Neuronal stem cell (in vitro differentiated cells): ENCODE results near the gene DAPK1.

Experiments
- DNase-seq: peaks from one replicate; pipeline ENCODE4 v3.0.0-alpha.2; 2013; ENCODE audit warnings: low spot score
- H2AFZ ChIP-seq: one replicate; pipeline ENCODE4 v1.6.1; 2013; ENCODE audit warnings: mild to moderate bottlenecking, low read length, inconsistent platforms
- H2AK5ac ChIP-seq: 2 replicates; pipeline ENCODE4 v1.6.1; 2013; ENCODE audit warnings: low read depth, mild to moderate bottlenecking, inconsistent platforms, low read length, moderate library complexity, mixed read lengths
- H2BK120ac ChIP-seq: 2 replicates; pipeline ENCODE4 v1.6.1; 2013; ENCODE audit warnings: low read depth, mild to moderate bottlenecking, inconsistent platforms, low read length, moderate library complexity, mixed read lengths
- H2BK12ac ChIP-seq: one replicate; pipeline ENCODE4 v1.6.1; 2013; ENCODE audit warnings: low read length, inconsistent platforms
- H2BK15ac ChIP-seq: 2 replicates; pipeline ENCODE4 v1.6.1; 2013; ENCODE audit warnings: mild to moderate bottlenecking, low read length, inconsistent platforms, mixed read lengths
- H2BK5ac ChIP-seq: one replicate; pipeline ENCODE4 v1.6.1; 2013; ENCODE audit warnings: inconsistent platforms, mild to moderate bottlenecking, low read length, moderate library complexity
- H3K14ac ChIP-seq: one replicate; pipeline ENCODE4 v1.6.1; 2013; ENCODE audit warnings: low read length, inconsistent platforms
- H3K18ac ChIP-seq: 2 replicates; pipeline ENCODE4 v1.6.1; 2013; ENCODE audit warnings: low read length, inconsistent platforms
- H3K23ac ChIP-seq: 2 replicates; pipeline ENCODE4 v1.6.1; 2013; ENCODE audit warnings: low read depth, mild to moderate bottlenecking, mixed read lengths, low read length, inconsistent platforms; ENCODE audit not compliant: poor library complexity
- H3K27ac ChIP-seq: replicated peaks from 3 replicates; pipeline ENCODE4 v1.5.1; 2013; ENCODE audit warnings: low read length, inconsistent platforms
- H3K27me3 ChIP-seq, 3 experiments: 2 replicates each; pipeline ENCODE4 v1.6.1; 2013; ENCODE audit warnings: low read length in 3 of 3, mild to moderate bottlenecking in 2 of 3, inconsistent platforms in 1 of 3, low read depth in 1 of 3, mixed read lengths in 1 of 3, moderate library complexity in 1 of 3; ENCODE audit not compliant: control insufficient read depth in 3 of 3, insufficient read depth in 3 of 3
- H3K36me3 ChIP-seq, 2 donors: replicated peaks in 1 of 2; 2 replicates each; pipeline ENCODE4 v1.6.1; 2013; ENCODE audit warnings: low read length in 2 of 2; ENCODE audit not compliant: control insufficient read depth in 2 of 2, insufficient read depth in 2 of 2
- H3K4ac ChIP-seq: 2 replicates; pipeline ENCODE4 v1.6.1; 2013; ENCODE audit warnings: inconsistent platforms, mild to moderate bottlenecking, low read length, moderate library complexity
- H3K4me1 ChIP-seq, 2 donors: 1 replicate in 1 of 2; 2 replicates in 1 of 2; pipeline ENCODE4 v1.6.1; 2013; ENCODE audit warnings: low read length in 2 of 2, low read depth in 1 of 2; ENCODE audit not compliant: control insufficient read depth in 2 of 2, insufficient read depth in 1 of 2
- H3K4me2 ChIP-seq: one replicate; pipeline ENCODE4 v1.6.1; 2013; ENCODE audit warnings: mild to moderate bottlenecking, low read length, inconsistent platforms; ENCODE audit not compliant: insufficient read depth, poor library complexity, severe bottlenecking
- H3K4me3 ChIP-seq, 2 donors: 2 replicates each; pipeline ENCODE4 v1.5.1; 2013; ENCODE audit warnings: low read length in 2 of 2, mild to moderate bottlenecking in 2 of 2, inconsistent platforms in 1 of 2, moderate library complexity in 1 of 2
- H3K79me1 ChIP-seq: one replicate; pipeline ENCODE4 v1.6.1; 2013; ENCODE audit warnings: low read depth, mild to moderate bottlenecking, inconsistent platforms, low read length, moderate library complexity
- H3K9ac ChIP-seq: one replicate; pipeline ENCODE4 v1.6.1; 2013; ENCODE audit warnings: mild to moderate bottlenecking, low read depth, low read length, inconsistent platforms; ENCODE audit not compliant: poor library complexity
- H3K9me3 ChIP-seq, 2 donors: replicated peaks in 1 of 2; 2 replicates each; pipeline versions ENCODE3 to v1.6.1; 2013; ENCODE audit warnings: low read length in 2 of 2, mild to moderate bottlenecking in 2 of 2, inconsistent platforms in 1 of 2, low read depth in 1 of 2, mixed read lengths in 1 of 2, moderate library complexity in 1 of 2; ENCODE audit not compliant: control insufficient read depth in 2 of 2, insufficient read depth in 1 of 2
- H4K8ac ChIP-seq: one replicate; pipeline ENCODE4 v1.6.1; 2013; ENCODE audit warnings: low read depth, mild to moderate bottlenecking, inconsistent platforms, low read length, moderate library complexity
- H4K91ac ChIP-seq: one replicate; pipeline ENCODE4 v1.6.1; 2013; ENCODE audit warnings: low read length, low read depth, mild to moderate bottlenecking, inconsistent platforms; ENCODE audit not compliant: poor library complexity
- WGBS, 2 donors: extraction: QIAGEN DNeasy Blood & Tissue Kit; methylation state at CpG; one replicate each; pipeline ENCODE4 v1.1.7; 2013; ENCODE audit warnings: missing lambda C conversion rate in 2 of 2, mixed read lengths in 1 of 2; ENCODE audit not compliant: insufficient read length in 2 of 2, insufficient replicate concordance in 1 of 2; ENCODE audit errors: extremely low coverage in 2 of 2; 5-methylcytosine and 5-hydroxymethylcytosine counted together

Gene DAPK1

GRCh38 chr9:87732344-87732743 is 234.7 kb downstream of the DAPK1 start:
- Histone ChIP-seq H3K36me3 (peaks cover 8 to 35% of the 10 kb centered on the region in 2 donors), H2BK15ac (no peak overlapping the region), H3K4ac (no peak overlapping the region), H2BK12ac (no peak overlapping the region), H3K27me3 (no peaks in the 10 kb centered on the region), H4K91ac (no peak overlapping the region), H3K18ac (no peak overlapping the region), H3K9me3 (no peaks in the 10 kb centered on the region), H3K27ac (no peak overlapping the region), H2BK5ac (no peak overlapping the region), H3K23ac (no peak overlapping the region), H3K4me3 (no peak overlapping the region), H3K4me1 (no peaks in the 10 kb centered on the region), H2AFZ (no peak overlapping the region), H2AK5ac (no peak overlapping the region), H3K9ac (no peak overlapping the region), H3K4me2 (no peak overlapping the region), H3K79me1 (no peaks in the 10 kb centered on the region), H2BK120ac (no peak overlapping the region), H4K8ac (no peak overlapping the region), H3K14ac (no peak overlapping the region)
- WGBS, 2 donors = no CpG with 5 or more reads among the region's 1 CpG
- DNase-seq = no peak

GRCh38 chr9:87732756-87733155 is 235.1 kb downstream of the DAPK1 start:
- WGBS, 2 donors = no CpG with 5 or more reads among the region's 3 CpGs
- Histone ChIP-seq H3K9ac (no peak overlapping the region), H2BK12ac (no peak overlapping the region)

GRCh38 chr9:87733273-87734052 is 235.8 kb downstream of the DAPK1 start:
- no peaks in the 10 kb centered on the region for H3K27me3 ChIP-seq
- no peak overlapping the region for H3K18ac ChIP-seq
- no peak overlapping the region for H2BK5ac ChIP-seq
- H2BK120ac ChIP-seq = no peak overlapping the region
- no peak overlapping the region for H2AFZ ChIP-seq
- no peak overlapping the region for H4K91ac ChIP-seq
- H3K27ac ChIP-seq = no peak overlapping the region
- WGBS, 2 donors = no CpG with 5 or more reads among the region's 7 CpGs
- DNase-seq = no peak
- H3K4me2 ChIP-seq = no peak overlapping the region
- no peaks in the 10 kb centered on the region for H3K9me3 ChIP-seq
- no peak overlapping the region for H2BK12ac ChIP-seq
- no peak overlapping the region for H3K14ac ChIP-seq
- H3K36me3 ChIP-seq = peaks cover 7 to 26% of the 10 kb centered on the region in 2 donors
- no peak overlapping the region for H3K4me3 ChIP-seq
- H3K9ac ChIP-seq = no peak overlapping the region
- no peak overlapping the region for H3K4ac ChIP-seq
- H3K79me1 ChIP-seq = no peaks in the 10 kb centered on the region
- no peak overlapping the region for H2BK15ac ChIP-seq
- H3K4me1 ChIP-seq = no peaks in the 10 kb centered on the region
- no peak overlapping the region for H2AK5ac ChIP-seq
- no peak overlapping the region for H4K8ac ChIP-seq
- no peak overlapping the region for H3K23ac ChIP-seq

More at GRCh38 chr9:87732756-87733155, 235.1 kb downstream of the DAPK1 start:
- H3K4me3 ChIP-seq = no peak overlapping the region
- H2BK15ac ChIP-seq = no peak overlapping the region
- H3K27me3 ChIP-seq = no peaks in the 10 kb centered on the region
- no peaks in the 10 kb centered on the region for H3K4me1 ChIP-seq
- no peak overlapping the region for H3K4me2 ChIP-seq
- H3K23ac ChIP-seq = no peak overlapping the region
- no peak for DNase-seq
- no peak overlapping the region for H3K14ac ChIP-seq
- no peak overlapping the region for H4K8ac ChIP-seq
- no peak overlapping the region for H3K4ac ChIP-seq
- no peak overlapping the region for H4K91ac ChIP-seq
- H2BK5ac ChIP-seq = no peak overlapping the region
- peaks cover 8 to 33% of the 10 kb centered on the region in 2 donors for H3K36me3 ChIP-seq
- no peak overlapping the region for H2AK5ac ChIP-seq
- no peaks in the 10 kb centered on the region for H3K79me1 ChIP-seq
- no peaks in the 10 kb centered on the region for H3K9me3 ChIP-seq
- H3K18ac ChIP-seq = no peak overlapping the region
- H3K27ac ChIP-seq = no peak overlapping the region
- no peak overlapping the region for H2AFZ ChIP-seq
- H2BK120ac ChIP-seq = no peak overlapping the region

- H2BK12ac ChIP-seq = no peak overlapping the region
- no peaks in the 10 kb centered on the region for H3K79me1 ChIP-seq
- H4K91ac ChIP-seq = no peak overlapping the region
- no peak overlapping the region for H4K8ac ChIP-seq
- H3K14ac ChIP-seq = no peak overlapping the region
- no peaks in the 10 kb centered on the region for H3K9me3 ChIP-seq
- peaks cover 7 to 20% of the 10 kb centered on the region in 2 donors for H3K36me3 ChIP-seq
- no peaks in the 10 kb centered on the region for H3K27me3 ChIP-seq
- H3K4me3 ChIP-seq = no peak overlapping the region
- no peak overlapping the region for H2BK15ac ChIP-seq
- no CpG with 5 or more reads among the region's 2 CpGs for WGBS, 2 donors
- no peak overlapping the region for H3K4me2 ChIP-seq
- no peak overlapping the region for H2BK120ac ChIP-seq
- no peak for DNase-seq
- no peak overlapping the region for H3K4ac ChIP-seq
- no peak overlapping the region for H3K18ac ChIP-seq
- no peak overlapping the region for H2AK5ac ChIP-seq
- no peak overlapping the region for H3K9ac ChIP-seq
- H3K23ac ChIP-seq = no peak overlapping the region
- no peak overlapping the region for H2BK5ac ChIP-seq
- H3K27ac ChIP-seq = no peak overlapping the region
- H3K4me1 ChIP-seq = no peaks in the 10 kb centered on the region
- no peak overlapping the region for H2AFZ ChIP-seq
Measured at GRCh38 chr9:87734106-87734505, 236.4 kb downstream of the DAPK1 start.
